Heart left ventricle (tissue), 16 donors: ENCODE data around the gene GRM7. TPM values are rescaled to one million over a fixed set of nuclear protein-coding genes. Genes with fewer than 3 reads are reported as not detected.

ENCODE experiments used
- ATAC-seq, 4 donors: fragments of 200-7000 bp; cut with Tn5 transposase; one replicate each; pipeline ENCODE4 v1.9.1; 2020 to 2022; ENCODE audit warnings: moderate library complexity in 4 of 4, mild to moderate bottlenecking in 3 of 4, moderate number of reproducible peaks in 1 of 4
- DNase-seq, 5 donors: peaks; one replicate each; pipeline ENCODE4 v3.0.0-alpha.2; 2020
- H3K27ac ChIP-seq, 12 donors: fragments of 200-600 bp; sonication (generic) in 4 of 12; one replicate each; pipeline versions ENCODE4 v1.5.0 to v1.8.0; 2016 to 2022; ENCODE audit warnings: mild to moderate bottlenecking in 2 of 12
- H3K27me3 ChIP-seq, 9 donors: fragments of 200-600 bp; sonication (generic) in 2 of 9; one replicate each; pipeline versions ENCODE4 v1.5.1 to v1.8.0; 2016 to 2022; ENCODE audit warnings: mild to moderate bottlenecking in 3 of 9
- H3K36me3 ChIP-seq, 9 donors: fragments of 200-600 bp; sonication (generic) in 2 of 9; one replicate each; pipeline versions ENCODE4 v1.5.0 to v1.8.0; 2018 to 2022; ENCODE audit warnings: mild to moderate bottlenecking in 2 of 9
- H3K4me1 ChIP-seq, 12 donors: fragments of 200-600 bp; sonication (generic) in 4 of 12; one replicate each; pipeline versions ENCODE4 v1.5.0 to v1.8.0; 2016 to 2022; ENCODE audit warnings: mild to moderate bottlenecking in 3 of 12
- H3K4me3 ChIP-seq, 12 donors: fragments of 200-600 bp; sonication (generic) in 4 of 12; one replicate each; pipeline versions ENCODE4 v1.5.0 to v1.8.0; 2017 to 2022; ENCODE audit warnings: mild to moderate bottlenecking in 9 of 12, moderate library complexity in 4 of 12
- H3K9me3 ChIP-seq, 12 donors: fragments of 200-600 bp; sonication (generic) in 4 of 12; one replicate each; pipeline versions ENCODE4 v1.5.0 to v1.8.0; 2016 to 2022; ENCODE audit warnings: mild to moderate bottlenecking in 1 of 12
- POLR2A ChIP-seq, 2 donors: fragments of 450-650 bp; IDR thresholded peaks; one replicate each; pipeline ENCODE4 v1.6.1; 2017; ENCODE audit warnings: antibody characterized with exemption in 2 of 2, mild to moderate bottlenecking in 2 of 2, moderate library complexity in 2 of 2
- WGBS, 4 donors: extraction: QIAGEN DNeasy Blood & Tissue Kit in 2 of 4; methylation state at CpG; one replicate each; pipeline versions ENCODE4 v1.1.5 to v1.1.7; 2013 to 2018; 5-methylcytosine and 5-hydroxymethylcytosine counted together
- intact Hi-C, 10 donors: fragments of 100-400 bp; cut with DNase I; formaldehyde crosslinking; loops; one replicate each; pipeline versions ENCODE4 v1.11.1 to v1.14.2; 2022
- polyA plus RNA-seq, 2 donors: library from polyadenylated mRNA; stranded (reverse); fragments of 200-250 nt; gene quantifications; one replicate each; pipeline ENCODE4 v1.2.3, GENCODE V29; 2013
- total RNA-seq, 9 donors: library from RNA; depleted of rRNA in 2 of 9; stranded (reverse); fragments of >200 nt in 2 of 9; fragmentation: NEBNext Ultra II Directional in 3 of 9; extraction: Animal tissue kit (Norgen Biotek cat#: 25700) in 3 of 9; gene quantifications; one replicate each; pipeline versions ENCODE4 v1.1.0 to v1.2.4, GENCODE V29; 2016 to 2023
- TF ChIP-seq, protein P1 (sequence below), 12 donors: fragments of 200-600 bp; sonication (generic) in 4 of 12; IDR thresholded peaks; one replicate each; pipeline versions ENCODE4 v1.5.0 to v1.8.0; 2018 to 2022; ENCODE audit warnings: antibody characterized with exemption in 12 of 12, mild to moderate bottlenecking in 5 of 12
- donor health status: ischemic (EF 13 %, LVEDD 7.1; RV severe dilation, severe dysfunction).
- donor health status: healthy with polysubstance abuse.
- donor health status: DM: no; HTN: yes; CAD: no.
- donor health status: DM: no; HTN: no; CAD: no.
- donor health status: ischemic (EF 25% LVEDD 6.9; RV normal size, moderate dysfunction).
- donor health status: ischemic (EF 25% LVEDD 5.7; RV mildly dilated, moderate dysfunction).
- donor health status: healthy.
- donor health status: DM: yes; HTN: yes; CAD: no.
- donor health status: ischemic (EF 35%, LVEDD 5.7; RV mildly dilated, moderate dysfunction).
- donor health status: nonischemic (EF 11% LVEDD 7.7; RV severe dilation, severe dysfunction).
- donor health status: DM: yes; HTN: yes; CAD: no.
- donor health status: PGD.
- donor health status: ischemic (EF 29% LVEDD 5.4; RV normal size, mild dysfunction).
- donor health status: nonischemic (EF 23%, LVEDD 6.1; RV moderate dilation, normal function).

Gene GRM7
- total and polyA plus RNA-seq, 11 donors = not detected

DNA sequence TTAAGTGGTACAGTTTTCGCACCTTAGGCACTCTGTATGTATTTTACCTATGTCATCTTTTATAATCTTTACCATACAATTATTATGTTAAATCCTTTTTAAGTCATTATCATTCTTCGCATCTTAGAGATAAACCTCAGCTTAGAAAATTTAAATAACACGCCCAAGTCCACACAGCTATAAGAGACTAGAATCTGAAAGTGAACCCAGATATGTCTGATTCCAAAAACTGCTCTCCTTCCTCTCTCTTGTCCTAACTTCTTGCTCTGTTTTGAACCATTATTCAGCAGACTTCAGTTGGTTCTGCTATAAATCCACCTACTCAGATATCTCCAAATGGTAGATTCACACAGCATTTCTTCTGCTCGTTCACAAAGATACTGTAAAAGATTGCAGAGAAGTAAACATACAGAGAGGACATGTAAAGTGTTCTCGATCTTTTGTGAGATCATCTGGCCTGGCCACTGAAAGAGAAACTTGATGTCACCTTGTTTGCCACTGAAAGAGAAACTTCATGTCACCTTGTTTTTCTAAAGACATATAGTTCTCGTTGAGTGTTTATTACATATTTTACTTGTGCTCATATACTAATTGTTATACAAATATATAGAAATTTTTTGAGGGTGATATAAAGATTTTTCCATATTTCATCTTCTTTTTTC, 533.2 kb downstream of the GRM7 start:
- intact Hi-C loops = no loop called here
- H3K27me3 ChIP-seq = no peaks in the 10 kb centered on the region
- H3K27ac ChIP-seq = no peak overlapping the region
- no peaks in the 10 kb centered on the region for H3K36me3 ChIP-seq
- no peaks in the 10 kb centered on the region for H3K9me3 ChIP-seq
- TF ChIP-seq, protein P1, sequence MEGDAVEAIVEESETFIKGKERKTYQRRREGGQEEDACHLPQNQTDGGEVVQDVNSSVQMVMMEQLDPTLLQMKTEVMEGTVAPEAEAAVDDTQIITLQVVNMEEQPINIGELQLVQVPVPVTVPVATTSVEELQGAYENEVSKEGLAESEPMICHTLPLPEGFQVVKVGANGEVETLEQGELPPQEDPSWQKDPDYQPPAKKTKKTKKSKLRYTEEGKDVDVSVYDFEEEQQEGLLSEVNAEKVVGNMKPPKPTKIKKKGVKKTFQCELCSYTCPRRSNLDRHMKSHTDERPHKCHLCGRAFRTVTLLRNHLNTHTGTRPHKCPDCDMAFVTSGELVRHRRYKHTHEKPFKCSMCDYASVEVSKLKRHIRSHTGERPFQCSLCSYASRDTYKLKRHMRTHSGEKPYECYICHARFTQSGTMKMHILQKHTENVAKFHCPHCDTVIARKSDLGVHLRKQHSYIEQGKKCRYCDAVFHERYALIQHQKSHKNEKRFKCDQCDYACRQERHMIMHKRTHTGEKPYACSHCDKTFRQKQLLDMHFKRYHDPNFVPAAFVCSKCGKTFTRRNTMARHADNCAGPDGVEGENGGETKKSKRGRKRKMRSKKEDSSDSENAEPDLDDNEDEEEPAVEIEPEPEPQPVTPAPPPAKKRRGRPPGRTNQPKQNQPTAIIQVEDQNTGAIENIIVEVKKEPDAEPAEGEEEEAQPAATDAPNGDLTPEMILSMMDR (IDR thresholded peaks at IDR 0.05) = no peak
- no peak for TF ChIP-seq POLR2A (IDR thresholded peaks at IDR 0.05)
- H3K4me3 ChIP-seq = no peak overlapping the region
- DNase-seq (no peak), ATAC-seq (no peak)
- H3K4me1 ChIP-seq = no peaks in the 10 kb centered on the region
- WGBS, 4 donors = 87 to 91% (median 90%) methylated on average over 6 of the region's 6 CpGs

DNA sequence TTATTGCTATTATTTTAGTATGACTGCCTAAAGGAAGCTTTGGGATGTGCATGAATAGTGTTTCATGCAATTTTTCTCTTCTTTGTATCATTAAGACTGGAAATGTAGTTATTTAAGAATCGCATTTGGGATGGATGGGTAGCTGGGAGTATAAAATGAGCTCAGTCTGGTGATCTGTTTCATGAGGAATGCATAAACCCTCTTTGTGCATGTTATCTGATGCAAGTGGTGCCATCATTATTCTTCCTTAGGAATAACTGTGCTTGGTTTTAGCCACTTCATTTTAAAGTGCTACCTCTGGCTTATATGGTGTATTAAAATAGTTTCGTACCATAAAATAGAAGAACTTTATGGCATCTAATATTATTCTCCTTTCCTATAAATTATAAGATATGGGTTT, 535.6 kb downstream of the GRM7 start:
- WGBS, 4 donors = 93 to 96% (median 94%) methylated on average over 2 of the region's 2 CpGs

DNA sequence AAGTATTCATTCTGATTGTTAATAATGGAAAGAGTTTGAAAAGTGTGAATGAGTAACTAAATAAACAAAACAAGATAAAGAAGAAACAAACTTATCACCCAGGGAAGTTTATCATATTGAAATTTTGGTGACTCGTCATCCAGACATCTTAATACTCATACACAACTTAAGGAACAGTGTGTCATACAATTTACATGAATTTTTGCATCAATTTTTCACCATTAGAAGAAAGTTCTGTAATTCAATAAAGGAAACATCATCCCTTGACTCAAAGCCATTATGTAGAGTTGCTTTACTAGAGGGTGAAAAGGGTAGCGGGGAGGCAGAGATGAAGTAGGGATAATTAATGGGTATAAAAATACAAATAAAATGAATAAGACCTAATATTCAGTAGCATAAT, 536.2 kb downstream of the GRM7 start:
- no peaks in the 10 kb centered on the region for H3K27me3 ChIP-seq
- ATAC-seq = no peak
- 90 to 95% (median 92%) methylated on average over 2 of the region's 2 CpGs for WGBS, 4 donors
- intact Hi-C loops = no loop called here
- no peaks in the 10 kb centered on the region for H3K9me3 ChIP-seq
- H3K4me3 ChIP-seq = no peak overlapping the region
- no peaks in the 10 kb centered on the region for H3K36me3 ChIP-seq
- DNase-seq = no peak
- TF ChIP-seq, protein P1 (IDR thresholded peaks at IDR 0.05) = no peak
- TF ChIP-seq POLR2A (IDR thresholded peaks at IDR 0.05) = no peak
- no peak overlapping the region for H3K27ac ChIP-seq
- H3K4me1 ChIP-seq = no peaks in the 10 kb centered on the region

More for the DNA sequence above, 535.6 kb downstream of the GRM7 start:
- intact Hi-C loops = no loop called here
- no peaks in the 10 kb centered on the region for H3K36me3 ChIP-seq
- H3K9me3 ChIP-seq = no peaks in the 10 kb centered on the region
- H3K4me1 ChIP-seq = no peaks in the 10 kb centered on the region
- H3K27me3 ChIP-seq = no peaks in the 10 kb centered on the region
- TF ChIP-seq POLR2A (IDR thresholded peaks at IDR 0.05) = no peak
- no peak for ATAC-seq
- DNase-seq = no peak
- H3K27ac ChIP-seq = no peak overlapping the region
- no peak overlapping the region for H3K4me3 ChIP-seq

DNA sequence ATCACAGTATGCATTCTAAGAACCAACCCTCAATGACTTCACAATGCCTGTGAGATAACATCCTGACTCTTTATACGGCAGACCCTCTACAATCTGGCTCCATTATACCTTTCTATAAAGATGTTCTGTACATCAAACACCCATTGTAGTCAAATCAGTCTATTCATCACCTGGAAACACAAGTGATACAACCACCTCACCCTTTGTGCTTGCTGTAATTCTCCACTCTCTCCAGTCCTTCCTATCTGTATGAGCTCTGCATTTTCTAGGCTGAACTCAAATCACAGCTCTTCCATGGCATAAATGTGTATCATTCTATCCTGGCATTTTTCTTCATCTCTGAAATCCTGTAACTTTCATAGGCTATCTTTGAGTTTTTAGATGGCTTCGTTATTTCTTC, 539.4 kb downstream of the GRM7 start:
- Histone ChIP-seq H3K4me1 (no peaks in the 10 kb centered on the region), H3K36me3 (no peaks in the 10 kb centered on the region), H3K4me3 (no peak overlapping the region), H3K27ac (no peak overlapping the region), H3K27me3 (no peaks in the 10 kb centered on the region), H3K9me3 (no peaks in the 10 kb centered on the region)
- intact Hi-C loops = no loop called here
- DNase-seq = no peak
- ATAC-seq = no peak
- 77 to 85% (median 80%) methylated on average over 2 of the region's 2 CpGs for WGBS, 4 donors
- TF ChIP-seq, protein P1 (IDR thresholded peaks at IDR 0.05) = no peak
- no peak for TF ChIP-seq POLR2A (IDR thresholded peaks at IDR 0.05)

DNA sequence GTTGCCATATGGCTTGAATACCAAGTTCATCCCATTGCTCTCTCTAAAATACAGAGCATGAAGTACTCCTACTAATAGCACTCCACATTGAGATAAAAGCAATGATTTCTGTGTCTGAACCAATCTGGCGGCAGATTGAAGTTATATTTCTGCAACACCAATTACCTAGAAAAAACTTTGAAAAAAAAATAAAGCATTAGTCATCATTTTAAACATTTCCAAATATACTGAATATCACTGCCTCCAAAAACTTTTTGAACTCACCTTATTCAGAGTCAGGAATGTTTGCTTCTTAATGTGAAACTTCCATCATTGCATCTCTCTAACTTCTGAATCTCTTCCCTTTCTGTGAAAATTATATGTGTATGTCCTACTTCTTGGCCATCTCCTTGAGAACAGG, 540.5 kb downstream of the GRM7 start:
- no peak for TF ChIP-seq POLR2A (IDR thresholded peaks at IDR 0.05)
- TF ChIP-seq, protein P1 (IDR thresholded peaks at IDR 0.05) = no peak
- H3K9me3 ChIP-seq = no peaks in the 10 kb centered on the region

More for the DNA sequence above, 540.5 kb downstream of the GRM7 start:
- H3K4me3 ChIP-seq = no peak overlapping the region
- ATAC-seq (no peak), DNase-seq (no peak)
- H3K27ac ChIP-seq = no peak overlapping the region
- intact Hi-C loops = no loop called here
- H3K36me3 ChIP-seq = no peaks in the 10 kb centered on the region
- H3K4me1 ChIP-seq = no peaks in the 10 kb centered on the region
- WGBS, 4 donors = 93 to 95% (median 95%) methylated on average over 1 of the region's 1 CpG
- no peaks in the 10 kb centered on the region for H3K27me3 ChIP-seq
